Tibial nerve (tissue), 4 donors: ENCODE results near the gene ANKRD6. TPM values are rescaled to one million over a fixed set of nuclear protein-coding genes. Genes with fewer than 3 reads are reported as not detected.

Source experiments
- DNase-seq, 2 donors: peaks; one replicate each; pipeline ENCODE4 v3.0.0-alpha.2; 2019; ENCODE audit warnings: low spot score in 2 of 2
- H3K27ac ChIP-seq, 4 donors: fragments of 200-600 bp; sonication (generic) in 3 of 4; one replicate each; pipeline ENCODE4 v1.5.1; 2017 to 2019; ENCODE audit warnings: mild to moderate bottlenecking in 1 of 4
- H3K27me3 ChIP-seq, 2 donors: fragments of 200-600 bp; sonication (generic) in 1 of 2; one replicate each; pipeline versions ENCODE4 v1.5.1 to v1.6.0; 2017 to 2019
- H3K36me3 ChIP-seq, 3 donors: fragments of 200-600 bp; sonication (generic); one replicate each; pipeline ENCODE4 v1.5.1; 2018 to 2019
- H3K4me1 ChIP-seq, 4 donors: fragments of 200-600 bp; sonication (generic) in 3 of 4; one replicate each; pipeline ENCODE4 v1.5.1; 2017 to 2019
- H3K4me3 ChIP-seq, 4 donors: fragments of 200-600 bp; sonication (generic) in 3 of 4; one replicate each; pipeline ENCODE4 v1.5.1; 2017 to 2019; ENCODE audit warnings: mild to moderate bottlenecking in 1 of 4, moderate library complexity in 1 of 4
- H3K9me3 ChIP-seq, 4 donors: fragments of 200-600 bp; sonication (generic) in 3 of 4; one replicate each; pipeline ENCODE4 v1.5.1; 2017 to 2019
- EP300 ChIP-seq, 2 donors: sonication (generic); formaldehyde crosslinking; IDR thresholded peaks; one replicate each; pipeline ENCODE4 v1.6.1; 2017; ENCODE audit warnings: antibody characterized with exemption in 2 of 2, mild to moderate bottlenecking in 1 of 2
- POLR2A ChIP-seq, 2 donors: fragments of 450-650 bp; IDR thresholded peaks; one replicate each; pipeline ENCODE4 v1.6.1; 2017; ENCODE audit warnings: antibody characterized with exemption in 2 of 2, mild to moderate bottlenecking in 2 of 2, moderate library complexity in 2 of 2
- WGBS, 2 donors: methylation state at CpG; one replicate each; pipeline ENCODE4 v1.1.5; 2018; 5-methylcytosine and 5-hydroxymethylcytosine counted together
- total RNA-seq, 4 donors: library from RNA; depleted of rRNA; stranded (reverse); fragments of >200 nt; gene quantifications; one replicate each; pipeline ENCODE4 v1.1.0, GENCODE V29; 2016
- TF ChIP-seq, protein P1 (sequence below), 5 experiments: fragments of 200-600 bp in 3 of 5; fragments of 450-650 bp in 2 of 5; sonication (generic) in 3 of 5; IDR thresholded peaks; one replicate each; pipeline ENCODE4 v1.5.1; 2016 to 2019; ENCODE audit warnings: antibody characterized with exemption in 5 of 5, mild to moderate bottlenecking in 3 of 5, moderate library complexity in 2 of 5

Gene ANKRD6
- total RNA-seq, 4 donors from 2014 or later = 10.1 to 22.8 (median 13.0) TPM

DNA sequence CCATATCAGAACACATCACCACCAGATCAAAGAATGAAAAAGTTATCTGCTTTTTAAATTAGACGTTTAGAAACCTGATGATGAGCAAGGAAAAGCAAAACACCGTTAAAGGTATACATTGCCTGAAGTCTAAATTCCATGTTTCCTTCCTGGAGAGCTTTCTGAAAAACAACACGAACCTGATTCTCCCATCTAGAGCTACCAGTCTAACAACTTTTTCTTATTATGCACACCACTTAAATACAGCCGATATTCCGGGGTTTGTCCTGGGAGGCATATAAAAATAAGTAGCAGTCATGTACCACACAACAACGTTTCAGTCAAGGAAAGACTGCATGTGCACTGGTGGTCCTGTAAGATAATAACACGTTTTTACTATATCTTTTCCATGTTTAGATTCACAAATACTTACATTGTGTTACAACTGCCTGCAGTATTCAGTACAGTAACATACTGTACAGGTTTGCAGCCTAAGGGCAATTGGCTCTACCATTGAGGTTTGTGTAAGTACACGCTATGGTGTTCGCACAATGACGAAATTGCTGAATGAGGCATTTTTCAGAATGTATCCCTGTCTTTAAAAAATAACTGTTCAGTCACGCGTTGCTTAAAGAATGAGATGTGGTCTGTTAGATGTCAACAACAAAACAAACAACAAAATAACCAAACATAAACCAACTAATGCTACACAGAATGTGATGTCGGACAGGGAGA, 224.7 kb downstream of the ANKRD6 start:
- no peak overlapping the region for H3K27ac ChIP-seq
- no peak for DNase-seq
- H3K4me1 ChIP-seq = no peaks in the 10 kb centered on the region
- peaks cover 4 to 98% (median 40%) of the 10 kb centered on the region in 3 donors for H3K36me3 ChIP-seq
- WGBS, 2 donors = 86 to 89% methylated on average over 13 of the region's 13 CpGs
- H3K4me3 ChIP-seq = no peak overlapping the region
- no peaks in the 10 kb centered on the region for H3K27me3 ChIP-seq
- no peak for TF ChIP-seq EP300 (IDR thresholded peaks at IDR 0.05)
- TF ChIP-seq, protein P1, sequence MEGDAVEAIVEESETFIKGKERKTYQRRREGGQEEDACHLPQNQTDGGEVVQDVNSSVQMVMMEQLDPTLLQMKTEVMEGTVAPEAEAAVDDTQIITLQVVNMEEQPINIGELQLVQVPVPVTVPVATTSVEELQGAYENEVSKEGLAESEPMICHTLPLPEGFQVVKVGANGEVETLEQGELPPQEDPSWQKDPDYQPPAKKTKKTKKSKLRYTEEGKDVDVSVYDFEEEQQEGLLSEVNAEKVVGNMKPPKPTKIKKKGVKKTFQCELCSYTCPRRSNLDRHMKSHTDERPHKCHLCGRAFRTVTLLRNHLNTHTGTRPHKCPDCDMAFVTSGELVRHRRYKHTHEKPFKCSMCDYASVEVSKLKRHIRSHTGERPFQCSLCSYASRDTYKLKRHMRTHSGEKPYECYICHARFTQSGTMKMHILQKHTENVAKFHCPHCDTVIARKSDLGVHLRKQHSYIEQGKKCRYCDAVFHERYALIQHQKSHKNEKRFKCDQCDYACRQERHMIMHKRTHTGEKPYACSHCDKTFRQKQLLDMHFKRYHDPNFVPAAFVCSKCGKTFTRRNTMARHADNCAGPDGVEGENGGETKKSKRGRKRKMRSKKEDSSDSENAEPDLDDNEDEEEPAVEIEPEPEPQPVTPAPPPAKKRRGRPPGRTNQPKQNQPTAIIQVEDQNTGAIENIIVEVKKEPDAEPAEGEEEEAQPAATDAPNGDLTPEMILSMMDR (IDR thresholded peaks at IDR 0.05) = no peak
- no peak for TF ChIP-seq POLR2A (IDR thresholded peaks at IDR 0.05)
- H3K9me3 ChIP-seq = no peaks in the 10 kb centered on the region

DNA sequence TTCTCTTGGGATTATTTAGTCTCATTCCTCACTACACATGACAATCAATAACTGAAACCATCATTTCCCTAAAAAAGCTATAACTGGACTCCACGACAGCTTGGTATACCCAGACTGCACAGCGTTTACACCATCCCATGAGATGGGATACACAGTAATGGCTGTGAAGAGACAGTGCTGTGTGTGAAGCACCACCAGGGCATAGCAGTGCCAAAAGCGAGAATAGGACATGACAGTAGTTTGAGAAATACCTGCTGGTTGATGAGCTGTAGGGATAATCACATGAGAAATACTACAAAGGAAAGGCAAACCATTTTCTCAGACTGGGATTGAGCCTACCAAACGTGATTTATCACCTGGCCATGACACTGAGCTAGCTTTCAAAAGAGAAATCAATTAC, 228.0 kb downstream of the ANKRD6 start:
- no peak for DNase-seq
- H3K36me3 ChIP-seq = peaks cover 4 to 98% (median 39%) of the 10 kb centered on the region in 3 donors
- TF ChIP-seq, protein P1 (IDR thresholded peaks at IDR 0.05) = no peak
- no peak for TF ChIP-seq EP300 (IDR thresholded peaks at IDR 0.05)
- no peak for TF ChIP-seq POLR2A (IDR thresholded peaks at IDR 0.05)
- no peaks in the 10 kb centered on the region for H3K4me1 ChIP-seq
- no peak overlapping the region for H3K27ac ChIP-seq
- no peak overlapping the region for H3K4me3 ChIP-seq
- no peaks in the 10 kb centered on the region for H3K27me3 ChIP-seq
- 88 to 91% methylated on average over 4 of the region's 4 CpGs for WGBS, 2 donors
- H3K9me3 ChIP-seq = no peaks in the 10 kb centered on the region

DNA sequence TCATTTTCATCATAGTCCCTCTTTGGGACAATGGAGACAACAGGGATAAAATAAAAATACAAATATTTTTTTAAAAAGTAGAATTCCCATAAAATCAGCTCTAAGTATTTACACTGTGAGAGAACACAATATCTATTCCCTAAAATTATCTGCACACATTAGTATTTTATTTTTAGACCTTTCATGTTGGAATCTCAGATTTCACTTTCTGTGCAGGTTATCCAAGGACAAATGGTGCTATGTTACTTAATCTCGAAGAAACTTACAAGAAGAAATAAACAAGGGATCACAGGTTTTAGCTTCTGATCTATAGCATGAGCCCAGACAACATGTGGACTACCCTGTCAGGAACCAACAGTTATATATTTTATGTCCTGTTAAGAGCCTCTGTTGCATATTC, 228.6 kb downstream of the ANKRD6 start:
- Histone ChIP-seq H3K36me3 (peaks cover 4 to 98% (median 33%) of the 10 kb centered on the region in 3 donors), H3K27me3 (no peaks in the 10 kb centered on the region), H3K4me3 (no peak overlapping the region), H3K9me3 (no peaks in the 10 kb centered on the region), H3K4me1 (no peaks in the 10 kb centered on the region), H3K27ac (no peak overlapping the region)
- no peak for DNase-seq
- TF ChIP-seq, protein P1 (IDR thresholded peaks at IDR 0.05) = no peak
- TF ChIP-seq EP300 (IDR thresholded peaks at IDR 0.05) = no peak
- TF ChIP-seq POLR2A (IDR thresholded peaks at IDR 0.05) = no peak
- WGBS, 2 donors = 93 to 95% methylated on average over 1 of the region's 1 CpG

DNA sequence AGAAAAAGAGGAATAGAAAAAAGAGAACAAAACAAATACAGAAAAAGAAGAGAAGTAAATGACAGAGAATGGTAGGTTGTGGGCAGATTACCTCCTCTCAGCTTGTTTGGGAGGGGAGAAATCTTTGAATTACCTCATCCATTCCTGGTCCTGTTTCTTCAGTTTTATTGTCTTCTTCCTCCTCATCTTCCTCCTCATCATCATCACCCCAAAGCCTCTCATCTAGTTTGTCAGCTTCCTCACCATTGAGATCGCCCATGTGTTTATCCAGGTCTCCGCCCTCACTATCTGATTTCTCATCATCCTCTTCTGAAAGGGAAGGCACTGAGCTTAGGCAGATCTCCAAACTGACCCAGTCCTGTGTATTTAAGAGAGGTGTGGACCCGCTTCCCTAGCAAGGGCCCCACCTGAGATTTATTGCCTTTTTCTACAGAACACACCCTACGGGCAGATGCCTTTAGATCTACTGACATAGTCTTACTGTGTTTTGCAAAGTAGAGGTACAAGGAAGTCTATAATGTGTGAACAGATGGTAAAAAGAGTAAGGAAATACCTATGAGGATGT, 229.8 kb downstream of the ANKRD6 start:
- H3K9me3 ChIP-seq = no peaks in the 10 kb centered on the region
- H3K4me1 ChIP-seq = no peaks in the 10 kb centered on the region
- H3K27ac ChIP-seq = no peak overlapping the region
- H3K4me3 ChIP-seq = no peak overlapping the region
- DNase-seq = no peak
- WGBS, 2 donors = 96 to 97% methylated on average over 4 of the region's 4 CpGs
- H3K36me3 ChIP-seq = peaks cover 4 to 96% (median 28%) of the 10 kb centered on the region in 3 donors
- no peaks in the 10 kb centered on the region for H3K27me3 ChIP-seq
- TF ChIP-seq, protein P1 (IDR thresholded peaks at IDR 0.05) = no peak
- TF ChIP-seq POLR2A (IDR thresholded peaks at IDR 0.05) (no peak), EP300 (IDR thresholded peaks at IDR 0.05) (no peak)

DNA sequence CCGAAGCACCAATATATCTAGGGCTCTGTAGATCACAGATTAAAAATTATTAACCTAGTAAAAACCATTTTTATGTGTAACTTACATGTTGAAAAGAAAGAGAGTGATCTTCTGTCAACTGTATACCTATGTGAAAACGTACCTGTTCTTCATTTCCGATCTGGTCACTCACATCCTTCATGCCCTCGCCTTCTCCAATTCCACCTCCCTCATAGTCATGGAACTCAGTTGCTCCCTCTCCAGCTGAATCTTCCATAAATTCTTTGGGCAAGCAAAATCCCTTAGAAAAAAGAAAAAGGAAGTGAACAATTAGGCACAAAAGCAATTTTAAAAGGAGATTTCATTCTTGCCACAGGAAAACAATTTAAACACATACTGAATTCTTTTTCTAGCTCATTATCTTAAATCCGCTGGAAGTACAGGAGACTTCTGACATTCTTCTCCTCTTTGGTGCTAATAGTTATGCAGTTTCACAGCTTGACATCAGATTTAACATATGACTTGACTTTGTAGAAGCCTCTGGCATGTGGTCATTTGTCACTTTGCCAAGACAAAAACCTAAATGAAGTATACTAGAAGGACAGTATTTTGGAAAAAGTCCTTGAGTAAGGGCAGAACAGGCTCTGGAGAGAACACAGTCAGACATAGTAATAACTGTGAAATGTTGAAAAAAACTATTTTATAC, 235.1 kb downstream of the ANKRD6 start:
- peaks cover 6 to 84% (median 16%) of the 10 kb centered on the region in 3 donors for H3K36me3 ChIP-seq
- no peaks in the 10 kb centered on the region for H3K9me3 ChIP-seq
- H3K4me1 ChIP-seq = no peaks in the 10 kb centered on the region
- no peak overlapping the region for H3K27ac ChIP-seq
- no peak for DNase-seq
- WGBS, 2 donors = 82 to 83% methylated on average over 5 of the region's 5 CpGs
- no peaks in the 10 kb centered on the region for H3K27me3 ChIP-seq
- H3K4me3 ChIP-seq = no peak overlapping the region
- TF ChIP-seq, protein P1 (IDR thresholded peaks at IDR 0.05) = no peak
- TF ChIP-seq POLR2A (IDR thresholded peaks at IDR 0.05) (no peak), EP300 (IDR thresholded peaks at IDR 0.05) (no peak)
